H9 (cell line): ENCODE results near the gene ADGRG2. TPM values are rescaled to one million over a fixed set of nuclear protein-coding genes. Genes with fewer than 3 reads are reported as not detected.

Experiments
- DNase-seq: peaks from one replicate; pipeline ENCODE4 v3.0.0-alpha.2; 2017
- H2AFZ ChIP-seq: one replicate; pipeline ENCODE4 v1.6.1; 2013; ENCODE audit warnings: mild to moderate bottlenecking, low read length, control low read depth, moderate library complexity
- H2AK5ac ChIP-seq: 2 replicates; pipeline ENCODE4 v1.6.1; 2013; ENCODE audit warnings: low read length, control low read depth, mixed read lengths; ENCODE audit not compliant: insufficient read length
- H2BK120ac ChIP-seq: one replicate; pipeline ENCODE4 v1.6.1; 2013; ENCODE audit warnings: low read depth, mild to moderate bottlenecking, low read length, control low read depth, inconsistent platforms; ENCODE audit not compliant: poor library complexity, severe bottlenecking
- H2BK12ac ChIP-seq: 2 replicates; pipeline ENCODE4 v1.6.1; 2013; ENCODE audit warnings: low read length, control low read depth, mixed read lengths, low read depth; ENCODE audit not compliant: insufficient read length
- H2BK15ac ChIP-seq: 2 replicates; pipeline ENCODE4 v1.6.1; 2013; ENCODE audit warnings: low read depth, low read length, control low read depth
- H2BK20ac ChIP-seq: one replicate; pipeline ENCODE4 v1.6.1; 2013; ENCODE audit warnings: low read depth, mild to moderate bottlenecking, low read length, control low read depth, inconsistent platforms; ENCODE audit not compliant: poor library complexity, severe bottlenecking
- H2BK5ac ChIP-seq: 2 replicates; pipeline ENCODE4 v1.6.1; 2013; ENCODE audit warnings: low read length, control low read depth, mixed read lengths; ENCODE audit not compliant: insufficient read length
- H3K14ac ChIP-seq: 2 replicates; pipeline ENCODE4 v1.6.1; 2013; ENCODE audit warnings: low read length, control low read depth; ENCODE audit not compliant: insufficient read depth
- H3K18ac ChIP-seq: 2 replicates; pipeline ENCODE4 v1.6.1; 2013; ENCODE audit warnings: low read depth, mild to moderate bottlenecking, mixed read lengths, low read length, control low read depth; ENCODE audit not compliant: insufficient read length
- H3K23ac ChIP-seq: 2 replicates; pipeline ENCODE4 v1.6.1; 2013; ENCODE audit warnings: low read length, control low read depth, mixed read lengths, low read depth; ENCODE audit not compliant: insufficient read length
- H3K23me2 ChIP-seq: 2 replicates; pipeline ENCODE4 v1.6.1; 2013; ENCODE audit warnings: low read depth, mild to moderate bottlenecking, mixed read lengths, low read length, control low read depth; ENCODE audit not compliant: insufficient read length, poor library complexity, severe bottlenecking
- H3K27ac ChIP-seq: 2 replicates; pipeline ENCODE4 v1.5.1; 2013; ENCODE audit warnings: low read length, control low read depth, mixed read lengths, low read depth; ENCODE audit not compliant: insufficient read length
- H3K27me3 ChIP-seq: 2 replicates; pipeline ENCODE4 v1.6.1; 2013; ENCODE audit warnings: low read length, control low read depth, inconsistent platforms; ENCODE audit not compliant: insufficient read depth
- H3K4ac ChIP-seq: 2 replicates; pipeline ENCODE4 v1.6.1; 2013; ENCODE audit warnings: low read depth, mild to moderate bottlenecking, control low read depth, inconsistent platforms, low read length, moderate library complexity
- H3K4me1 ChIP-seq: 2 replicates; pipeline ENCODE4 v1.6.1; 2013; ENCODE audit warnings: low read length, control low read depth, inconsistent platforms; ENCODE audit not compliant: insufficient read depth
- H3K4me2 ChIP-seq: 2 replicates; pipeline ENCODE4 v1.6.1; 2013; ENCODE audit warnings: low read length, control low read depth, mixed read lengths; ENCODE audit not compliant: insufficient read length, insufficient read depth
- H3K56ac ChIP-seq: 2 replicates; pipeline ENCODE4 v1.6.1; 2013; ENCODE audit warnings: low read depth, mild to moderate bottlenecking, mixed read lengths, low read length, control low read depth; ENCODE audit not compliant: insufficient read length
- H3K79me1 ChIP-seq: 2 replicates; pipeline ENCODE4 v1.6.1; 2013; ENCODE audit warnings: low read depth, mild to moderate bottlenecking, moderate library complexity, low read length, control low read depth, inconsistent platforms; ENCODE audit not compliant: insufficient read depth, poor library complexity, severe bottlenecking
- H3K79me2 ChIP-seq: 2 replicates; pipeline ENCODE4 v1.6.1; 2013; ENCODE audit warnings: low read length, control low read depth, inconsistent platforms; ENCODE audit not compliant: insufficient read depth
- H3K9ac ChIP-seq: 2 replicates; pipeline ENCODE4 v1.6.1; 2013; ENCODE audit warnings: low read length, control low read depth, mixed read lengths; ENCODE audit not compliant: insufficient read length; ENCODE audit errors: extremely low read depth
- H3K9me3 ChIP-seq: one replicate; pipeline ENCODE4 v1.6.1; 2013; ENCODE audit warnings: low read depth, low read length, inconsistent platforms; ENCODE audit not compliant: control insufficient read depth
- H3T11ph ChIP-seq: one replicate; pipeline ENCODE4 v1.6.1; 2013; ENCODE audit warnings: mild to moderate bottlenecking, low read length, control low read depth, inconsistent platforms
- H4K20me1 ChIP-seq: one replicate; pipeline ENCODE4 v1.6.1; 2013; ENCODE audit not compliant: control insufficient read depth, insufficient read length, insufficient read depth
- H4K5ac ChIP-seq: 2 replicates; pipeline ENCODE4 v1.6.1; 2013; ENCODE audit warnings: low read depth, mild to moderate bottlenecking, mixed read lengths, low read length, control low read depth; ENCODE audit not compliant: insufficient read length
- H4K8ac ChIP-seq: replicated peaks from 2 replicates; pipeline ENCODE4 v1.6.1; 2013; ENCODE audit warnings: low read length, control low read depth, mixed read lengths, low read depth; ENCODE audit not compliant: insufficient read length
- H4K91ac ChIP-seq: 2 replicates; pipeline ENCODE4 v1.6.1; 2013; ENCODE audit warnings: low read depth, mild to moderate bottlenecking, moderate library complexity, mixed read lengths, low read length, control low read depth; ENCODE audit not compliant: insufficient read length
- H3K27ac Mint-ChIP-seq, 3 experiments: 2 replicates in 2 of 3; 3 replicates in 1 of 3; pipeline ENCODE4 v1.8.0; 2020 to 2021; ENCODE audit warnings: mixed read lengths in 3 of 3, mild to moderate bottlenecking in 1 of 3, moderate library complexity in 1 of 3
- H3K27me3 Mint-ChIP-seq: 2 replicates; pipeline ENCODE4 v1.8.0; 2021; ENCODE audit warnings: low read depth, mild to moderate bottlenecking, moderate library complexity, mixed read lengths
- H3K36me3 Mint-ChIP-seq, 3 experiments: 2 replicates in 2 of 3; 3 replicates in 1 of 3; pipeline ENCODE4 v1.8.0; 2020 to 2021; ENCODE audit warnings: low read depth in 3 of 3, mixed read lengths in 3 of 3; ENCODE audit not compliant: insufficient read depth in 1 of 3
- H3K4me1 Mint-ChIP-seq, 2 experiments: 2 replicates each; pipeline ENCODE4 v1.8.0; 2020; ENCODE audit warnings: mixed read lengths in 2 of 2
- H3K4me3 Mint-ChIP-seq, 2 experiments: 2 replicates in 1 of 2; 3 replicates in 1 of 2; pipeline ENCODE4 v1.8.0; 2020 to 2021; ENCODE audit warnings: mild to moderate bottlenecking in 2 of 2, mixed read lengths in 2 of 2, moderate library complexity in 1 of 2
- H3K9me3 Mint-ChIP-seq, 2 experiments: 2 replicates in 1 of 2; 3 replicates in 1 of 2; pipeline ENCODE4 v1.8.0; 2020; ENCODE audit warnings: mild to moderate bottlenecking in 2 of 2, mixed read lengths in 2 of 2, moderate library complexity in 1 of 2
- CTCF ChIP-seq: fragments of 200-600 bp; sonication (generic); conservative IDR thresholded peaks from 3 replicates; pipeline ENCODE4 v1.8.0; 2021; ENCODE audit warnings: antibody characterized with exemption, mild to moderate bottlenecking
- total RNA-seq: library from RNA; stranded (reverse); gene quantifications from 2 replicates; pipeline ENCODE4 v1.2.1, GENCODE V29; 2021

Gene ADGRG2
- total RNA-seq, 1 experiment from 2014 or later: 6.8 TPM

GRCh38 chrX:18970465-18970864, 151.8 kb downstream of the ADGRG2 start:
- H2BK15ac ChIP-seq: no peak overlapping the region

More at GRCh38 chrX:18970465-18970864, 151.8 kb downstream of the ADGRG2 start:
- H3T11ph ChIP-seq: no peak overlapping the region
- no peak overlapping the region for H3K9ac ChIP-seq
- H2BK20ac ChIP-seq: no peak overlapping the region
- H2BK12ac ChIP-seq: no peak overlapping the region
- H3K23me2 ChIP-seq: no peaks in the 10 kb centered on the region
- no peak overlapping the region for H3K56ac ChIP-seq
- H3K27me3 ChIP-seq: no peaks in the 10 kb centered on the region
- H3K79me1 ChIP-seq: no peaks in the 10 kb centered on the region
- Mint-ChIP-seq H3K27ac (no peak overlapping the region), H3K4me1 (no peaks in the 10 kb centered on the region; a peak in 1 of 4 replicates), H3K27me3 (peaks cover 1% of the 10 kb centered on the region; the same call in 1 of the 2 replicates), H3K4me3 (no peak overlapping the region), H3K36me3 (peaks cover 0 to 10% (median 5%) of the 10 kb centered on the region in 3 experiments; a peak in 5 of 7 replicates), H3K9me3 (peaks cover 56 to 63% of the 10 kb centered on the region in 2 experiments)
- no peak overlapping the region for H3K27ac ChIP-seq
- H4K8ac ChIP-seq: no peak overlapping the region
- no peak overlapping the region for H2AFZ ChIP-seq
- no peaks in the 10 kb centered on the region for H3K79me2 ChIP-seq
- H3K18ac ChIP-seq: no peak overlapping the region
- H3K23ac ChIP-seq: no peak overlapping the region
- H3K9me3 ChIP-seq: peaks cover 35% of the 10 kb centered on the region
- H3K4me1 ChIP-seq: no peaks in the 10 kb centered on the region
- TF ChIP-seq CTCF: no peak
- H4K5ac ChIP-seq: no peak overlapping the region
- H2BK120ac ChIP-seq: no peak overlapping the region
- DNase-seq: no peak
- H3K4me2 ChIP-seq: no peak overlapping the region
- H2BK5ac ChIP-seq: no peak overlapping the region
- H4K91ac ChIP-seq: no peak overlapping the region
- no peak overlapping the region for H2AK5ac ChIP-seq
- no peaks in the 10 kb centered on the region for H4K20me1 ChIP-seq
- H3K4ac ChIP-seq: no peak overlapping the region
- H3K14ac ChIP-seq: no peak overlapping the region
